ENCODE measurements around the gene TMEM163.

DNA sequence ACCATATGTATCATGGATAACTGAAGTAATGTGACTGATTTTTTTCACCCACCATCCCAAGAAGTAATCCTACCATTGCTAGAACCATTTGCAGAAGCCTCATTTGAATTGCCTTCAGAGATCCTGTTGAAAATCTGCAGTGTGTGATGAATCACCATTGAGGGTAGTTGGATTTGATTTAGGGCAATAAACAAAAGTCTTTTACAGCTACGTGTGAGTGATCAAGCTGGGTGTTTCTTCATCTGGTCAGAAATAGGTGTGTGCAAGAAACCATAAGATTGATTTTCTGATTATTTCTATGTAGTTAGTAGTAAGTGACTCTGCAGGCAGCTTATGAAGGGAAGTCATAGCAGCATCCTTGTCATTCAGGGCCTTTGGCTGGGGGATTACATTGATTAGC, 305.4 kb downstream of the TMEM163 start:
- TF ChIP-seq POLR2AphosphoS5 (IDR thresholded peaks at IDR 0.05) (no peak), POLR2A (IDR thresholded peaks at IDR 0.05; ENCODE audit: low read depth) (no peak)

All from esophagus muscularis mucosa (tissue), 2 donors.